ENCODE results near the gene CFAP43. TPM values are rescaled to one million over a fixed set of nuclear protein-coding genes. Genes with fewer than 3 reads are reported as not detected.

The CFAP43 gene
- total and polyA plus RNA-seq, 9 of the 15 experiments (the other 6 are each of a cell fraction or from before 2014, with no cell fraction given), result 0.07 to 0.86 (median 0.11) TPM; not detected in 1

DNA sequence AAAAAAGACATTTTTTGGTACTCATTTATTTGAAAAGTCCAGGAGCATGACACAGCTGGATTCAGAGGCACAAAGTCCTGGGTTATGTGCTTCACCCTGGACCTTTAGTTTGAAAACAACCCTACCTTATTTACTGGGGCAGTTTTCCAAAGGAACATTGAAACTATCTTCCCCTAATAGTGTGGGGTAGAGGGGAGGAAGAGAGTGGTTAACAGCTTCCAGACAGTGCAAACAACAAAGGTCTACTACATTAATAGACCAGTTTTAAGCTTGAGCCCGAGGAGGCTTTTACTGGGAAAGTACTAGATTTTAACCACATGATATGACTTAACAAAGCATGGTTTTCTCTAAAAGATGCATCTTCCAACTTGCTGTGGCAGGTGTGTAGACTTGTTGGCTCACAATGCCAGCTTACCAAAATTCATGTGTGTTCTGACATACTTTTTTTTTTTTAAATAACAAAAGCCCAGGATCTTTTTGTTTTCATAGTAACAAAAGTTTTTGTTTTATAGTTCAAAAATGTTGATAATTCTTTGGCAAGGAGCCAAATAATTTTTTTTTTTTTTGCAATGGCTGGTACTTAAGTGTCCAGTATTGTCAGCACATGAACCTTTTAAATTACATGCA lies 24.3 kb upstream of the CFAP43 start (continued):
- TF ChIP-seq, protein P1, sequence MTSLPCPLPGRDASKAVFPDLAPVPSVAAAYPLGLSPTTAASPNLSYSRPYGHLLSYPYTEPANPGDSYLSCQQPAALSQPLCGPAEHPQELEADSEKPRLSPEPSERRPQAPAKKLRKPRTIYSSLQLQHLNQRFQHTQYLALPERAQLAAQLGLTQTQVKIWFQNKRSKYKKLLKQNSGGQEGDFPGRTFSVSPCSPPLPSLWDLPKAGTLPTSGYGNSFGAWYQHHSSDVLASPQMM (CRISPR knock-in tag; IDR thresholded peaks at IDR 0.05), result no peak
- no peak for TF ChIP-seq ARID2 (IDR thresholded peaks at IDR 0.05)
- TF ChIP-seq, protein P2, sequence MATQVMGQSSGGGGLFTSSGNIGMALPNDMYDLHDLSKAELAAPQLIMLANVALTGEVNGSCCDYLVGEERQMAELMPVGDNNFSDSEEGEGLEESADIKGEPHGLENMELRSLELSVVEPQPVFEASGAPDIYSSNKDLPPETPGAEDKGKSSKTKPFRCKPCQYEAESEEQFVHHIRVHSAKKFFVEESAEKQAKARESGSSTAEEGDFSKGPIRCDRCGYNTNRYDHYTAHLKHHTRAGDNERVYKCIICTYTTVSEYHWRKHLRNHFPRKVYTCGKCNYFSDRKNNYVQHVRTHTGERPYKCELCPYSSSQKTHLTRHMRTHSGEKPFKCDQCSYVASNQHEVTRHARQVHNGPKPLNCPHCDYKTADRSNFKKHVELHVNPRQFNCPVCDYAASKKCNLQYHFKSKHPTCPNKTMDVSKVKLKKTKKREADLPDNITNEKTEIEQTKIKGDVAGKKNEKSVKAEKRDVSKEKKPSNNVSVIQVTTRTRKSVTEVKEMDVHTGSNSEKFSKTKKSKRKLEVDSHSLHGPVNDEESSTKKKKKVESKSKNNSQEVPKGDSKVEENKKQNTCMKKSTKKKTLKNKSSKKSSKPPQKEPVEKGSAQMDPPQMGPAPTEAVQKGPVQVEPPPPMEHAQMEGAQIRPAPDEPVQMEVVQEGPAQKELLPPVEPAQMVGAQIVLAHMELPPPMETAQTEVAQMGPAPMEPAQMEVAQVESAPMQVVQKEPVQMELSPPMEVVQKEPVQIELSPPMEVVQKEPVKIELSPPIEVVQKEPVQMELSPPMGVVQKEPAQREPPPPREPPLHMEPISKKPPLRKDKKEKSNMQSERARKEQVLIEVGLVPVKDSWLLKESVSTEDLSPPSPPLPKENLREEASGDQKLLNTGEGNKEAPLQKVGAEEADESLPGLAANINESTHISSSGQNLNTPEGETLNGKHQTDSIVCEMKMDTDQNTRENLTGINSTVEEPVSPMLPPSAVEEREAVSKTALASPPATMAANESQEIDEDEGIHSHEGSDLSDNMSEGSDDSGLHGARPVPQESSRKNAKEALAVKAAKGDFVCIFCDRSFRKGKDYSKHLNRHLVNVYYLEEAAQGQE (IDR thresholded peaks at IDR 0.05; ENCODE audit: borderline replicate concordance), result no peak
- TF ChIP-seq, protein P2 (CRISPR knock-in tag; IDR thresholded peaks at IDR 0.05; ENCODE audit: low read depth), result no peak
- no peak for TF ChIP-seq XRCC3 (IDR thresholded peaks at IDR 0.05)
- TF ChIP-seq CBFA2T2 (conservative IDR thresholded peaks at IDR 0.05), result no peak
- TF ChIP-seq, protein P3, sequence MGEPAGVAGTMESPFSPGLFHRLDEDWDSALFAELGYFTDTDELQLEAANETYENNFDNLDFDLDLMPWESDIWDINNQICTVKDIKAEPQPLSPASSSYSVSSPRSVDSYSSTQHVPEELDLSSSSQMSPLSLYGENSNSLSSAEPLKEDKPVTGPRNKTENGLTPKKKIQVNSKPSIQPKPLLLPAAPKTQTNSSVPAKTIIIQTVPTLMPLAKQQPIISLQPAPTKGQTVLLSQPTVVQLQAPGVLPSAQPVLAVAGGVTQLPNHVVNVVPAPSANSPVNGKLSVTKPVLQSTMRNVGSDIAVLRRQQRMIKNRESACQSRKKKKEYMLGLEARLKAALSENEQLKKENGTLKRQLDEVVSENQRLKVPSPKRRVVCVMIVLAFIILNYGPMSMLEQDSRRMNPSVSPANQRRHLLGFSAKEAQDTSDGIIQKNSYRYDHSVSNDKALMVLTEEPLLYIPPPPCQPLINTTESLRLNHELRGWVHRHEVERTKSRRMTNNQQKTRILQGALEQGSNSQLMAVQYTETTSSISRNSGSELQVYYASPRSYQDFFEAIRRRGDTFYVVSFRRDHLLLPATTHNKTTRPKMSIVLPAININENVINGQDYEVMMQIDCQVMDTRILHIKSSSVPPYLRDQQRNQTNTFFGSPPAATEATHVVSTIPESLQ (CRISPR knock-in tag; IDR thresholded peaks at IDR 0.05), result no peak
- no peak for TF ChIP-seq ZNF224 (CRISPR knock-in tag; IDR thresholded peaks at IDR 0.05)
- no peak for TF ChIP-seq FOXJ2 (tag; IDR thresholded peaks at IDR 0.05)
- no peak for TF ChIP-seq ZNF263 (CRISPR knock-in tag; IDR thresholded peaks at IDR 0.05; ENCODE audit: borderline replicate concordance)
- no peak for TF ChIP-seq RCOR1 (IDR thresholded peaks at IDR 0.05; ENCODE audit: borderline replicate concordance in 1 of 2, low read depth in 2 of 2, low read length in 2 of 2)
- TF ChIP-seq ZNF695 (CRISPR knock-in tag; IDR thresholded peaks at IDR 0.05), result no peak
- TF ChIP-seq SMAD4 (CRISPR knock-in tag; conservative IDR thresholded peaks at IDR 0.05), result no peak
- no peak for TF ChIP-seq NR2F6 (CRISPR knock-in tag; IDR thresholded peaks at IDR 0.05)
- no peak for TF ChIP-seq SRSF3 (IDR thresholded peaks at IDR 0.05; ENCODE audit: insufficient read depth, low read length)
- TF ChIP-seq LCOR (CRISPR knock-in tag; IDR thresholded peaks at IDR 0.05), result no peak
- no peak for TF ChIP-seq BRD9 (IDR thresholded peaks at IDR 0.05; ENCODE audit: low read depth, partially characterized antibody)
- no peak for TF ChIP-seq CREBBP (IDR thresholded peaks at IDR 0.05; ENCODE audit: low read depth, low read length)
- no peak for TF ChIP-seq LARP7 (IDR thresholded peaks at IDR 0.05)
- TF ChIP-seq ZNF41 (CRISPR knock-in tag; conservative IDR thresholded peaks at IDR 0.05), result no peak
